SU-DHL-6 (cell line): Measurements from ENCODE around the gene OTOA.

Experiments
- H2AFZ ChIP-seq: fragments of 200-600 bp; sonication (generic); 2 replicates; pipeline ENCODE4 v1.6.1; 2014; ENCODE audit warnings: low read depth, mild to moderate bottlenecking, moderate library complexity, mixed read lengths, antibody characterized with exemption, low read length; ENCODE audit not compliant: severe bottlenecking
- H3F3A ChIP-seq: fragments of 200-600 bp; shearing (Covaris generic); 2 replicates; pipeline ENCODE4 v1.6.0; 2016; ENCODE audit warnings: antibody characterized with exemption, mild to moderate bottlenecking; ENCODE audit not compliant: insufficient read depth
- H3K27ac ChIP-seq: fragments of 200-600 bp; sonication (generic); 2 replicates; pipeline ENCODE4 v1.5.1; 2016; ENCODE audit warnings: low read depth, mild to moderate bottlenecking, low read length, moderate library complexity, mixed read lengths
- H3K27me3 ChIP-seq: fragments of 200-600 bp; sonication (generic), shearing (Covaris generic); 2 replicates; pipeline ENCODE4 v1.6.0; 2014; ENCODE audit warnings: mild to moderate bottlenecking, low read length
- H3K36me3 ChIP-seq: fragments of 200-600 bp; sonication (generic); 2 replicates; pipeline ENCODE4 v1.6.1; 2014; ENCODE audit warnings: mild to moderate bottlenecking, low read length, mixed read lengths
- H3K4me2 ChIP-seq: fragments of 300-600, 200-600 bp; shearing (Covaris generic), sonication (generic); 2 replicates; pipeline ENCODE4 v1.6.0; 2014; ENCODE audit warnings: low read length, low read depth, mild to moderate bottlenecking; ENCODE audit not compliant: poor library complexity, severe bottlenecking
- H3K4me3 ChIP-seq: fragments of 200-600 bp; sonication (generic); 2 replicates; pipeline ENCODE4 v1.5.1; 2014; ENCODE audit warnings: antibody characterized with exemption, low read length, mild to moderate bottlenecking, mixed read lengths; ENCODE audit not compliant: insufficient read depth, poor library complexity, severe bottlenecking
- H3K79me2 ChIP-seq: fragments of 200-600 bp; sonication (generic); 2 replicates; pipeline ENCODE4 v1.6.1; 2014; ENCODE audit warnings: mild to moderate bottlenecking, low read length, moderate library complexity; ENCODE audit not compliant: insufficient read depth
- H3K9ac ChIP-seq: fragments of 200-600 bp; sonication (generic); 2 replicates; pipeline ENCODE4 v1.7.0; 2014; ENCODE audit warnings: mild to moderate bottlenecking, low read length
- H3K9me2 ChIP-seq: fragments of 200-600 bp; sonication (generic); replicated peaks from 2 replicates; pipeline ENCODE4 v1.6.1; 2014; ENCODE audit warnings: low read length; ENCODE audit not compliant: insufficient read depth
- H3K9me3 ChIP-seq: fragments of 200-600 bp; sonication (generic); 2 replicates; pipeline ENCODE4 v1.6.1; 2014; ENCODE audit warnings: low read length, mixed read lengths; ENCODE audit not compliant: insufficient read depth
- H4K20me1 ChIP-seq: fragments of 200-600 bp; sonication (generic); 2 replicates; pipeline ENCODE4 v1.6.1; 2014; ENCODE audit warnings: low read depth, mild to moderate bottlenecking, antibody characterized with exemption, low read length, moderate library complexity, mixed read lengths
- CTCF ChIP-seq: fragments of 200-600 bp; sonication (generic); IDR thresholded peaks from one replicate; pipeline ENCODE4 v1.5.1; 2017; ENCODE audit warnings: antibody characterized with exemption, mild to moderate bottlenecking, low read length, moderate library complexity; ENCODE audit not compliant: insufficient read depth, poor library complexity, severe bottlenecking
- EZH2phosphoT487 ChIP-seq: fragments of 200-600 bp; sonication (generic), shearing (Covaris generic); conservative IDR thresholded peaks from 2 replicates; pipeline ENCODE4 v1.6.1; 2018; ENCODE audit warnings: mild to moderate bottlenecking, antibody characterized with exemption, low read length, moderate library complexity, mixed read lengths

OTOA gene

GRCh38 chr16:21704266-21704665 lies 40.5 kb downstream of the OTOA start:
- H4K20me1 ChIP-seq = no peaks in the 10 kb centered on the region
- no peak overlapping the region for H2AFZ ChIP-seq
- no peak overlapping the region for H3K9ac ChIP-seq
- H3K9me3 ChIP-seq = no peaks in the 10 kb centered on the region
- no peak overlapping the region for H3K4me3 ChIP-seq
- no peaks in the 10 kb centered on the region for H3F3A ChIP-seq
- H3K9me2 ChIP-seq = no peaks in the 10 kb centered on the region
- H3K27ac ChIP-seq = no peak overlapping the region
- no peaks in the 10 kb centered on the region for H3K27me3 ChIP-seq
- TF ChIP-seq EZH2phosphoT487 = no peak
- H3K36me3 ChIP-seq = no peaks in the 10 kb centered on the region
- no peak overlapping the region for H3K4me2 ChIP-seq
- H3K79me2 ChIP-seq = no peaks in the 10 kb centered on the region

- TF ChIP-seq CTCF (no peak), EZH2phosphoT487 (no peak)
- H3K9me3 ChIP-seq = no peaks in the 10 kb centered on the region
- H3F3A ChIP-seq = no peaks in the 10 kb centered on the region
- H3K27ac ChIP-seq = no peak overlapping the region
- H4K20me1 ChIP-seq = no peaks in the 10 kb centered on the region
- H3K27me3 ChIP-seq = no peaks in the 10 kb centered on the region
- no peak overlapping the region for H2AFZ ChIP-seq
- no peaks in the 10 kb centered on the region for H3K9me2 ChIP-seq
- H3K79me2 ChIP-seq = no peaks in the 10 kb centered on the region
- H3K36me3 ChIP-seq = no peaks in the 10 kb centered on the region
- H3K9ac ChIP-seq = no peak overlapping the region
- H3K4me2 ChIP-seq = no peak overlapping the region
- no peak overlapping the region for H3K4me3 ChIP-seq
These were observed 41.0 kb downstream of the OTOA start for GRCh38 chr16:21704733-21705132.

- H3K9me3 ChIP-seq = no peaks in the 10 kb centered on the region
- H3F3A ChIP-seq = no peaks in the 10 kb centered on the region
- H3K4me3 ChIP-seq = no peak overlapping the region
- H3K79me2 ChIP-seq = no peaks in the 10 kb centered on the region
- H3K9me2 ChIP-seq = no peaks in the 10 kb centered on the region
- no peak overlapping the region for H3K27ac ChIP-seq
- no peak overlapping the region for H3K4me2 ChIP-seq
- H2AFZ ChIP-seq = no peak overlapping the region
- H3K9ac ChIP-seq = no peak overlapping the region
- no peaks in the 10 kb centered on the region for H3K36me3 ChIP-seq
- TF ChIP-seq EZH2phosphoT487 (no peak), CTCF (peak; percentile 88)
- no peaks in the 10 kb centered on the region for H4K20me1 ChIP-seq
- no peaks in the 10 kb centered on the region for H3K27me3 ChIP-seq
These were observed 44.9 kb downstream of the OTOA start for GRCh38 chr16:21708533-21709115.

GRCh38 chr16:21710938-21711337 lies 47.2 kb downstream of the OTOA start:
- TF ChIP-seq EZH2phosphoT487 = no peak
- H2AFZ ChIP-seq = no peak overlapping the region
- no peaks in the 10 kb centered on the region for H3F3A ChIP-seq

More at GRCh38 chr16:21710938-21711337, 47.2 kb downstream of the OTOA start:
- H3K36me3 ChIP-seq = no peaks in the 10 kb centered on the region
- H3K9me3 ChIP-seq = no peaks in the 10 kb centered on the region
- H3K27me3 ChIP-seq = no peaks in the 10 kb centered on the region
- no peak overlapping the region for H3K4me3 ChIP-seq
- H3K9me2 ChIP-seq = no peaks in the 10 kb centered on the region
- no peaks in the 10 kb centered on the region for H4K20me1 ChIP-seq
- H3K79me2 ChIP-seq = no peaks in the 10 kb centered on the region
- H3K27ac ChIP-seq = no peak overlapping the region
- no peak overlapping the region for H3K4me2 ChIP-seq
- no peak overlapping the region for H3K9ac ChIP-seq
